ENCODE measurements around the gene NAPG. TPM values are rescaled to one million over a fixed set of nuclear protein-coding genes. Genes with fewer than 3 reads are reported as not detected.
"Not testable (repeated sequence)": the region's sequence is repeated elsewhere in the genome, so short reads cannot be mapped to it uniquely, and the experiment has no call there.

The NAPG gene
- polyA plus RNA-seq (ENCODE audit: insufficient read length in 4 of 4): 10 to 100 TPM; 18.5 to 24.9 (median 22.0) TPM

DNA sequence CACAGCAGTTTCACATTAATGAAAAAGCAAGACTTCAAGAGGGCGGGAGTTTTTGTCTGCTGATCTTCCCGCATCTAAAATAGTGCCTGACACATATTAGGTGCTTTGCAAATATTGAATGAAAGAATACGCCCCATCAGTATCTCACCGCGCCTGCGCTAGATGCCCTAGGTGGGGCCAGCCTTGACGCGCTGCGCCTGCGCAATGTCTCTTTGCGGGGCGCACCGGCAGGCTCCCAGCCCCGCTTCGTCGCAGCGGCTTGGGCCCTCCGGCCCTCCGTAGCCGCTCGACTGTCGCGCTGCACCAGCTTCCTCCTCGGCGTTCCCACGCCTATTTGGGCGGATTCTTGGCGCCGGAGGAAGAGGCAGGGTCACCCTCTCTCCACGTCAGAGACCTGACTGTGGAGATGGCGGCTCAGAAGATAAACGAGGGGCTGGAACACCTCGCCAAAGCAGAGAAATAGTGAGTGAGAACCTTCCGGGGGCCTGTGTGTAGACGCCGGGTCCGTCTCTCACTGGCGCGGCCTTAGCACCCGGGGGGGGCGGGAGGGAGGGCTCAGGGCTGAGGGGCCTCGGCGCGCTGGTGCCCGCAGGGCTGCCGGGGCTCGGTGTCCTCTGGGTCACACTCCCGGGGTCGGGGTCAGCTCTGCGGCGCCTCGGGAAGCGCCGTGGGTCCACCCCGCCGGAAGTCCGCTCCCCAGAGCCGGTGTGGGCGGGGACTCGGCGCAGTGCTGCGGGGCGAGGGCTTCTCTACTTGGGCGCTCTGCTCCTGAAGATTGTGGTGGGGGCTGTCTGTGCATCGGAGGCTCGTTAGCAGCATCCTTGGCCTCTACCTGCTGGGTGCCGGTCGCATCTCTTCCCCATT, at the start of gene NAPG:
Gene NAPG, plus strand, starts transcription at position 331 of the 864 bp plus-strand sequence. Its CDS starts 76 bp downstream, at position 407.
- DNase-seq (ENCODE audit: low read depth in 4 of 4, low spot score in 3 of 4): peak; percentile 81 to 85 (median 84)

DNA sequence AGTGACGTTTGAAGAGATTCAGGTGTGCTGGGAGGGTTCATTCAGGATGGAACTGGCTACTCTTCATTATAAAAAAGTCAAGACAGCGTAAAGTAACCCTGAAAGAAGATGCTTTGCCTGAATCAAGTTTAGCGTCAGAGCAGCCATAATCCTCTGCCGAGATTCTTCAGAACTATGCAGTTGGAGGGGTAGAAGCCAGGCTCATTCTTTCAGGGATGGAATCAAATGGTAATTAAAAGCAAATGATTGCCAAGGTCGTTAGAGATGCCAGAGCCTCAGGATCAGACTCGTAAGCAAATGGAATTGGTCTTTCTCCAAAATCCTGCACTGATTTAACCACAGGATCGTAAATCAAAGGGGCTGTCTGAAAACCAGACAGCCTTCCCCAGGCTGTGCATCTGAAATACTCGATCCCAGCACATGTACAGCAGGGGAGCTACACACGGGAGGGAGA, 49.5 kb upstream of the NAPG start:
- DNase-seq (ENCODE audit: low read depth in 4 of 4, low spot score in 3 of 4): no peak

DNA sequence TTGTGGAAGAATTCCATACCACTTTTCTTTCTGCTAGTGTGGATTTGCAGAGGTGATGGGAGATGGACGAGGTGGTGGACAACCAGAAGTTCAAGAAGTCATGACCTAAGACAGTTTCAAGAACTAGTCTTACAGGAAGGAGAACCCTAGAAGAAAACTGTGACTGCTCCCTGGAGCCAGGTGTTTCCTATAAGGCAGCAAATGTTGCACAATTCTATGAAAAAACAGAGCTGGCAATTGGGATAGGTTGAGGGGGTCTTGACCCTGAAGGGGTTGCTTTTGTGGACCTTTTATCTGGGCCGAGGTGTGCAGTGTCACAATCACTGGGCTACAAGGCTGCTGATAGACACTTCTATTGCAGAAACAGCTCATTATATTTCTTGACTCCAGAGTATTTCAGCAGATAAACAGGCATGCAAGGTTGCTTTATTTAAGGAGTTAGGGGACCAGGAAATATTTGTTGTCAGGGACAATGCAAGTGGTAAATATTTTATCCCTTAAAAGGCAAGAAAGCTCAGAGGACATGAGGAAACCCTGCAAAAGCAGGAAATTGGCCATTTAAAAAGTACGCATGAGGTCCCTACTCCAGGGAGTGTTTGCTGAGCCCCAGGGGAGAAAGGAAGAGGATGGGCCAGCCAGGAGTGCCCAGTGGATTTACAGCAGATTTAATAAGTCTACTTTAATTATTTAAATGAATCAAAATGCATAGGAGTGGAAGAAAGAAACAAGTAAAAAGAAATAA, 48.5 kb upstream of the NAPG start:
- DNase-seq (ENCODE audit: low read depth in 4 of 4, low spot score in 3 of 4): no peak

DNA sequence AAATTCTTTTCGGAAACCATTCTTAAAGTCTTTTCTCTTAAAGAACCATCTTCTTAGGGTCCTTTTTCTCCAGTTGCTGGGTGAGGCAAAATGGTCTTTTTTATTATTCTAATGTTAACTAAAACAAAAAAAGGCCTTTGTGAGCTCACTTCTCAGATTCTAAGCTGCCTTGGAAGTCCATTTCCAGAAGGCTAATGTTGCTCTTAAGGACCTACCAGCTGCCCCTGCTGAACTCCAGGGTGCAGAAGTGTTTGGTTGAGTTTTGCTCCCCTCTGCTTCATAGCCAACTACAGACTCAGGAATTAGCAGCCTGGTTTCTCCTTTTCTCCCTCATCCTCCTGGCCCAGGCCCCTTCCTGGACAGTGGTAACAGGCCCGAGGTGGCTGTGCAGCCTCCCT, 48.0 kb upstream of the NAPG start:
- no peak for DNase-seq (ENCODE audit: low read depth in 4 of 4, low spot score in 3 of 4)

DNA sequence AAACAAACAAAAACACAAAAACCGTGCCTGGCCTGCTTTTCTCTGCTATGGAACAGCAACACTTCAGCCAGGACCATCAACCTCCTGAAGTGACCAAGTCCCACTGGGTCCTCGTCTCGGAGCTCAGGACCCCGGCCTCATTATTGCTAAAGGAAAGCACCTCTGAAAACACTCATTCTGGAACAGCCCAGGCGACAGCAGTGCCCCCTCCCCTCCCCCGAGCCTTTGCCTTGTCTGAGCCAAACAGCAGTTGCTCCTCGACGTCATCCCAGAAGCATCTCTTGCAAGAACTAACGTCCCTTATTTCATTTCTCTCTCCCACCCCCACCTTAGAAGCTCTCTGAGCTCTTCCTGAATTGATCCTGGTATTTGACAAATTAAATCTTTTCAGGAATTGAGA, 44.0 kb upstream of the NAPG start:
- no peak for DNase-seq (ENCODE audit: low read depth in 4 of 4, low spot score in 3 of 4)

DNA sequence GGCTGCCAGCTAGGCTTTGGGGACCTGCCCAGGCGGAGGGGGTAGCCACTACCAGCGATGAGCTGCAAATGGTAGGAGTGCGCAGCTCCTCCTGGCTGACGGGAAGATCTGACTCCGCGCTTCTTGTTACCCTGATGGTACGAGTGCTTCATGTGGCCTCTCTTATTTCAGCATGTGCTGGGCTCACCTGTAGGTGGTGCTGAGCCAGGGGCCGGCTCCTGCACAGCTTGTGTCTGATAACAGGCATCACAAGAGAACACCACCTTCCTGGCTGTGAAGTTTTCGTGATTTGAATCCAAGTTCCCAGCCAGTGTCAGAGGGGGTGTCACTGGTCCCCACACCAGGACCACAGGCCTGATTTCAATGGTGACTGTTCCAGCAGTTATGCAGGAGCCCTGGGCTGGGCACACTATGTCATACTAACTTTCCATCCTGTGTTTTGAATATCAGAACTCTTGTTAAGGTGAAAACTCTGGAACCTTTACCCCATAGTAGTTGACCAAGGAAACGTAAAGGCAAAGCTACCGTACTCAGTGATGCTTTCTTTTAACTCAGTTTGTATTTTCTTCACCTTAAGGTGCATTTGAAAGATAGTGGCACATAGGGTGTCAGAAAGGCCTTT, 43.4 kb upstream of the NAPG start:
- no peak for DNase-seq (ENCODE audit: low read depth in 4 of 4, low spot score in 3 of 4)

DNA sequence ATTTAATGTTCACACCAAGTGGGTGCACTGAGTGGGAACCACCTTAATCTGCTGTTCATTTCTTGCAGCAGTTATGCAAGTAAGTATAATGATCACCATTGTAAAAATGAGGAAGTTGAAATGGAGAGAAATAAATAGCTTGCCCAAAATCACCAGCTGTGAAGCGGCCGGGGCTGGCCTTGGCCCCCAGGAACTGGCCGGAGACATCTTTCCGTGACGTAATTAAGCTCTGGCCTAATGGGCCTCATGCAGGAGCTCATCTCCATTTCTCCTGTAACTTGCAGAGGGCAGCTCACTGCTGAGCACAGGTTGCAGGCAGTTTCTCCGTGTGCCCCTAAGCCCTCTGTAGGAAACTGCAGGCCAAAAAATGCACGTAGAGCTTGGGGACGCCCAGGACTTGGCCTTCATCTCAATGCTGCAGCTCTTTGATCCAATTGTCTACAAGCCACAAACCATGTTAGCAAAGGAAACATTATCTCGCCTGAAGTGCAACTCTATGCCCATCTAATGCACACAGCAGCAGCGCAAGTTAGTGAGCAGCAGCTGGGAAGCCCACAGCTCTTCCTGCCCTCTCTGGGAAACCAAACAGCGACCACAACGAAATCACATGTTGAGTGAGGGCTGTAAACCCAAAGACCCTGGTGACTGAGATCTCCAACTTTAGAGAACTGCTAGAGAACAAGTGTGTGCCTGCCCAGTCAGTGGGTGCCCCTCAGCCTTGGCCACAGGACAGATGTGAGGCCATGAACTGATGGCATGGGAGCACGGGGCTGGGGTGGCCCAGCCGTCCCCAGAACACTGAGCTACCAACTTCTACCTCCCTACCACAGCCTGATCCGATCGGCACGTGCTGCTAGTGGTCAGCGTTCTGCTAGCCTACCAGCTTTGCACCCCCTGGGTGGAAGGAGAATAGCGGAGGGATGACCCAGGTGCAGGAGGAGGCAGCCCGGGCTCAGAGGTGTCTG, 42.6 kb upstream of the NAPG start:
- DNase-seq (ENCODE audit: low read depth in 4 of 4, low spot score in 3 of 4): no peak

DNA sequence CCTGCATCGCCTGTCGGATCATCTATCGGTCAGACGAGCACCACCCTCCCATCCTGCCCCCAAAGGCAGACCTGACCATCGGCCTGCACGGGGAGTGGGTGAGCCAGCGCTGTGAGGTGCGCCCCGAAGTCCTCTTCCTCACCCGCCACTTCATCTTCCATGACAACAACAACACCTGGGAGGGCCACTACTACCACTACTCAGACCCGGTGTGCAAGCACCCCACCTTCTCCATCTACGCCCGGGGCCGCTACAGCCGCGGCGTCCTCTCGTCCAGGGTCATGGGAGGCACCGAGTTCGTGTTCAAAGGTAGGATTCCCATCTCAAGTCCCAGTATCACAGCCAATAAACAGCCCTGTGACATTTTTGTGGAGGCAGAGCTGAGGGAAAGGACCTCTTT, 40.4 kb upstream of the NAPG start:
- DNase-seq (ENCODE audit: low read depth in 4 of 4, low spot score in 3 of 4): no peak

DNA sequence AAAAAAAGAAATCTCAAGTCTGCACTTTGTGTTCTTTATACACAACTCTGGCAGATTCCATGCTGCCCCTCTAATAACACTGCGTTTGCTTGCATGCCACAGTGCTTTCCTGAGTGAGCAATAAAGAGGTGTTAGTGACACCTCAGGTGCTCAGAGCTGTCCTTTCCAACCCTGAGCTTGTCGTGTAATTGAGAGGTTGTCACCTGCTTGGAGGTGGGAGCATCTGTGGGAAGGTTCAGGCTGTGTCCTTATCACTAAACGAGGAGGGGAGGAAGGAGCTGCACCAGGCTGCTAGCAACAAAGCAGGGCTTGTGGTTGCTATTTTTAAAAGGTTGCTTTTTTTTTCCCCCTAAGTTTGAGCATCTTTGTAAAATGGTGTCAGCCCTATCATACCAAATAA, 39.5 kb upstream of the NAPG start:
- DNase-seq (ENCODE audit: low read depth in 4 of 4, low spot score in 3 of 4): no peak

DNA sequence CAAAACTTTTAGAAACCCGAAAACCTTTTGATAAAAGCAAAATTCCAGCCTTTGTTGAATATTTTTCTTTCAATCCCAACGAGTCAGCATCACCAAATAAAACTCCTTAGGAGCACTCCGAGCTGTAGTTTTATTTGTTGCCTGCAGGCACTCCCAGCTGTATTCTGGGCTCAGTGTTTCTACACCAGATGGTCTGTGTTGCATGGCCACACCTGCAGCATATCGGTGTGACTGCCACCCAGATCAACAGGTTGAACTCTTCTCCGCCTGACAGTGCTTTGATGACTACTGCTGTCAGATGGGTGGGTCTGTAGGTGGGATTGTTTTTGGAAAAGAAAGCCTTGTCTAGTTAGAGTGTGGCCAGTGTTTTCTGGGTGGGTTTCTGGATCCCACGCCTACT, 38.7 kb upstream of the NAPG start:
- no peak for DNase-seq (ENCODE audit: low read depth in 4 of 4, low spot score in 3 of 4)

DNA sequence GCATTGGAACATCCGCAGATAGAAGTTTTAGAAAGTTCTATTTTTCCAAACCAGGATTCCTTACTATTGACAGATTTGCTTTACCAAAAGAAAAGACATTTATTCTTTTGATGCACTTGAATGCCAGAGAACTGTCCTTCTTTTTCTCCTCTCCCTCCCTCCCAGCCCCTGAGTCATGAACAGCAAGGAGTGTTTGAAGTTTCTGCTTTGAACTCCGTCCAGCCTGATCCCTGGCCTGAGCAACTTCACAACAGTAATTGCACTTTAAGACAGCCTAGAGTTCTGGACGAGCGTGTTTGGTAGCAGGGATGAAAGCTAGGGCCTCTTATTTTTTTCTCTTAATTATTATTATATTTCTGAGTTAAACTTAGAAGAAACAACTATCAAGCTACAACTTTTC, 37.8 kb upstream of the NAPG start:
- DNase-seq (ENCODE audit: low read depth in 4 of 4, low spot score in 3 of 4): no peak

DNA sequence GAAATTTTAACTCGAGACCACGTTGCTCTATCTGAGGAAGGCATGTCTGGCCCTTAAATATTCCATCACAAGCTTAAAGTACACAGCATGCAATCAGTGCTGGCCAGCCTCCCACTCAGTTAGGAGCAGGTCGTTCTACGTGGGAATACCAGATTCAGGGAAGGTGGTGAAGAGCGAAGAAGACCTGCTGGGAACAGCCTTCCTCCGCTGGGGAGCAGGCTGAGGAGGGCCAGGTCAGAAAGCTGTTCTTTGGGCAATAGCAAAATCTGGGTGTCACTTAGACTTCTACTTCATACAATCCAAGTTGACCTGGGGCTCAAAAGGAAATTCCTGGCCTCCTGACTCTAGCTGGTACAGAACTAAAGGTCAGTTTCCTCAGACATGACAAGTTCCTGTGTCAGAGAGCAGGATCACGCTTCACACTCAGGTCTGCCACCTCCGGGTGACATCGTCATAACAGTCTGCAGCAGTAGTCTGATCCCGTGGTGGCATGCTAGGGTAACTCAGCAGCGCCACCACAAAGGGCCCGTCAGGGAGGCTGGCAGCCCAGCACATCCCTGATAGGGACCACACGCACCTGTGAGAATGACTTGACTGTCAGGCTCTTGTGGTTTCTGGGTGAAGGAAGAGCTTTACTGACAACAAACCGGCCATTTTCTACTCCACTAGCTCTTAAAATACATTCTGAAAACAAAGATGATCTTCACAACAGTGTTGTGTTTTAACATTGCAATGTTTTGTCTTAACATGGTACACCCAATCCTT, 35.2 kb upstream of the NAPG start:
- DNase-seq (ENCODE audit: low read depth in 4 of 4, low spot score in 3 of 4): no peak

DNA sequence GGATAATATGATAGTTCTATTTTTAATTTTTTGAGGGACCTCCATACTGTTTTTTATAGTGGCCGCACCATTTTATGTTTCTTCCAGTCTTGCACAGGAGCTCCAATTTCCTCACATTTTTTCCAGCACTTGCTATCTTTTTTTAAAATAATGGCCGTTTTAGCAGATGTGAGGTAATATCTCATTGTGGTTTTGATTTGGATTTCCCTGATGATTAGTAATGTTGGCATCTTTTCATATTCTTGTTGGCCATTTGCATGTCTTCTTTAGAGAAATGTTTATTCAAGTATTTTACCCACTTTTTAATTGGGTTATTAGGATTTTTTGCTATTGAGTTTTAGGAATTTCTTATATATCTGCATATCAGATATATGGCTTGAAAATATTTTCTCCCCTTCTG, 29.9 kb upstream of the NAPG start:
- DNase-seq (ENCODE audit: low read depth in 4 of 4, low spot score in 3 of 4): no peak

DNA sequence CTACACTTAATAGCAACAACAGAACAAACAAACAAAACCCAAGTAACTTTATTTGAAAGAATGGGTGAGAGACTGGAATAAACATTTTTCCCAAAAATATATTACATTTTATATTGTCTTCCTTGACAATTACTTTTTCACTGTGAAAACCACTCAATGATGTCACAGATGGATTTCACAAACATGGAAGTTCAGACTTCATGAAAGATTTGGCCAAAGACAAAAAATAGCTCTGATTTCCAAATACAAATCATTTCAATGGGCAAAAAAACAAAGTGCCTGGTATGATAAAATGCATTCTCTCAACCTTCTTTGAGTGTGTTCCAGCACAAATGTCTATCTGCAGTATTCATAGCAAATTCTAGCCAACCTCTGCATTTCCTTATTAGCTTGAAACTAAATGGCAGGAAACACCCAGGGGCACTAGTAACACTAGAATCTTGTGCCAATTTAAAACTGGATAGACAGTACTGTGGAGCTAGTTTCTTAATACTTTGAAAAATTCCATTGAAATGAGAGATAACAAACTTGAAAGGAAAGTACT, 28.5 kb upstream of the NAPG start:
- DNase-seq (ENCODE audit: low read depth in 4 of 4, low spot score in 3 of 4): no peak

DNA sequence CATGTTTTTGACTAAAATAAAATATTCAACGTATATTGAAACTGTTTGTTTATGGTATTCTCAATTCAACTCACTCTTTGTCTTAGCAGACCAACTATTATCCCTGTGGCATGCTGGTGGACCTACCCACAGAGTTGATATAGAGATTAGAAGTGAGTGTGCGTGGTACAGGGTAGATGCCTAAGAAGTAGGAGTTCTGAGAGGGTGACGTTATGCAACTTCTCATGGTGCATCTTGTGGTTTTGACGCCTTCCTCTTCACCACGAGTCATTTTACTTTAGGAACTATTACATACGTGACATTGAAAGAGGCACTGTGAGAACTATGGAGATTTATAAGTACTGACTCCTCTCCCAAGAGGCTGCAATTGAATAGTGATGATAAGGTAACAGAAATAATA, 26.6 kb upstream of the NAPG start:
- DNase-seq (ENCODE audit: low read depth in 4 of 4, low spot score in 3 of 4): no peak

DNA sequence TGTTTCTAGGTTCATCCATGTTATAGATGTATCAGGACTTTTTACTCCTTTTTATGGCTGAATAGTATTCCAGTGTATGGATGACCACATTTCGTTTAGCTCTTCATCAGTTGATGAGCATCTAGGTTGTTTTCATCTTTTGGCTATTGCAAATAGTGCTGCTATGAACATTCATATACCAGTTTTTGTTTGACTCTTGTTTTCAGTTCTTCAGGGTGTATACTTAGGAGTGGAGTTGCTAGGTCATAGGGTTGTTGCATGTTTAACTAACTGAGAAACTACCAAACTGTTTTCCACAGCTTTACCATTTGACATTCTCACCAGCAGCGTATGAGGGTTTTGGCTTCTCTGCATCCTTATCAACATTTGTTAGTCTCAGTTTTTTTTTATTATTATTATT, 25.8 kb upstream of the NAPG start:
- no peak for DNase-seq (ENCODE audit: low read depth in 4 of 4, low spot score in 3 of 4)

DNA sequence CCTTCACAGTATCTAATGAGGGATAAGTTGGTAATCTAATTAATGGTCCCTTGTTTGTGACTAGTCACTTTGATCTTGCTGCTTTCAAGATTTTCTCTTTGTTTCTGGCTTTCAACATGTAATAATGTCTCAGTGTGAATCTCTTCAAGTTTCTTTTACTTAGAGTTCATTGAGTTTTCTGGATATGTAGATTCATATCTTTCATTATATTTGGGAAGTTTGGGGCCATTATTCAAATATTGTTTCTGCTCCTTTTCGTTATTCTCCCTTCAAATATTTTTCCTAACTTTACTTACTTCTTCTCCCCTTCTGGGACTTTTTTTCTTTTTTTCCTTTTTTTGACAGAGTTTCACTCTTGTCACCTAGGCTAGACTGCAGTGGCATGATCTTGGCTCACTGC, 21.1 kb upstream of the NAPG start:
- DNase-seq (ENCODE audit: low read depth in 4 of 4, low spot score in 3 of 4): no peak

DNA sequence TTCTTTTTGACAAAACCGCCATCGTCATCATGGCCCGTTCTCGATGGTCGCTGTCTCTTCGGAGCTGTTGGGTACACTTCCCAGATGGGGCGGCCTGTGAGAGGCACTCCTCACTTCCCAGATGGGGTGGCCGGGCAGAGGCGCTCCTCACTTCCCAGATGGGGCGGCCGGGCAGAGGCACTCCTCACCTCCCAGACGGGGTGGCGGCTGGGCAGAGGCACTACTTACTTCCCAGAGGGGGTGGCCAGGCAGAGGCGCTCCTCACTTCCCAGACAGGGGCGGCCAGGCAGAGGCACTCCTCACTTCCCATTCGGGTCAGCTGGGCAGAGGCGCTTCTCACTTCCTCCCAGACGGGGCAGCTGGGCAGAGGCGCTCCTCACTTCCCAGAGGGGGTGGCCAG, 19.9 kb upstream of the NAPG start:
- not testable (repeated sequence) for DNase-seq (ENCODE audit: low read depth in 4 of 4, low spot score in 3 of 4)

DNA sequence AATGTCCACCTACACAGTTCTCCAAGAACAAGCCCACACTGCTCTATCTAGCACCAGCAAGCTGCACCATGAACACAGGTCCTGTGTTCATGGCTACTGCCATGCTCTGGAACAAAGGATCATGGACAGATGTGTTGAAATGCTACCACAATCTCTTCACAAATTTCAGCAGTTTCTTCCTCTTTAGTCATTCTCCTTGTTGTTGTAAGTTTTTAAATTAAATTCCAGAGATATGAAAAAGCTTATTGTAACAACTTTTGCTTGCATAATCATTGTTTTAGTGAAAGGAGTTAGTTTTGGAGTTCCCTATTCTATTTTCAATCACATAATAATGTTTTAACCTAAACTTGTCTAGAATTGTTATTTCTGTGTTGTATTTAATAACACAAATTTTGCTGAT, 17.2 kb upstream of the NAPG start:
- DNase-seq (ENCODE audit: low read depth in 4 of 4, low spot score in 3 of 4): no peak
